Thyroid gland (tissue), 4 donors: ENCODE measurements around the gene FOXP1. TPM values are rescaled to one million over a fixed set of nuclear protein-coding genes. Genes with fewer than 3 reads are reported as not detected.

Source experiments
- DNase-seq, 2 donors: peaks; one replicate each; pipeline ENCODE4 v3.0.0-alpha.2; 2019
- H3K27ac ChIP-seq, 3 donors: fragments of 200-600 bp; sonication (generic); 1 replicate in 2 of 3; 2 replicates in 1 of 3; pipeline ENCODE4 v1.5.1; 2016 to 2019; ENCODE audit warnings: mild to moderate bottlenecking in 1 of 3, moderate library complexity in 1 of 3
- H3K27me3 ChIP-seq: fragments of 200-600 bp; sonication (generic); one replicate; pipeline ENCODE4 v1.5.1; 2019
- H3K36me3 ChIP-seq, 2 donors: fragments of 200-600 bp; sonication (generic); one replicate each; pipeline ENCODE4 v1.5.1; 2016 to 2019
- H3K4me1 ChIP-seq, 2 donors: fragments of 200-600 bp; sonication (generic); one replicate each; pipeline ENCODE4 v1.5.1; 2017 to 2019
- H3K4me3 ChIP-seq, 3 donors: fragments of 200-600 bp; sonication (generic); replicated peaks in 1 of 3; 1 replicate in 2 of 3; 2 replicates in 1 of 3; pipeline ENCODE4 v1.5.1; 2016; ENCODE audit warnings: mild to moderate bottlenecking in 1 of 3
- H3K9me3 ChIP-seq: fragments of 200-600 bp; sonication (generic); one replicate; pipeline ENCODE4 v1.5.1; 2017
- CTCF ChIP-seq, 6 experiments: fragments of 200-600 bp in 3 of 6; fragments of 450-650 bp in 3 of 6; sonication (generic) in 3 of 6; IDR thresholded peaks; one replicate each; pipeline ENCODE4 v1.5.1; 2016 to 2019; ENCODE audit warnings: antibody characterized with exemption in 6 of 6, mild to moderate bottlenecking in 2 of 6, inconsistent platforms in 1 of 6, moderate library complexity in 1 of 6
- POLR2A ChIP-seq, 2 donors: fragments of 450-650 bp; IDR thresholded peaks; one replicate each; pipeline ENCODE4 v1.6.1; 2017; ENCODE audit warnings: antibody characterized with exemption in 2 of 2, mild to moderate bottlenecking in 2 of 2, moderate library complexity in 1 of 2
- WGBS, 2 donors: methylation state at CpG; one replicate each; pipeline ENCODE4 v1.1.5; 2017; 5-methylcytosine and 5-hydroxymethylcytosine counted together
- intact Hi-C: fragments of 100-400 bp; cut with DNase I; formaldehyde crosslinking; loops from one replicate; pipeline ENCODE4 v1.15.1; 2023
- total RNA-seq, 4 donors: library from RNA; depleted of rRNA; stranded (reverse); fragments of >200 nt; gene quantifications; one replicate each; pipeline ENCODE4 v1.2.3, GENCODE V29; 2016

The FOXP1 gene
- total RNA-seq, 4 donors from 2014 or later: 111 to 187 (median 141) TPM

DNA sequence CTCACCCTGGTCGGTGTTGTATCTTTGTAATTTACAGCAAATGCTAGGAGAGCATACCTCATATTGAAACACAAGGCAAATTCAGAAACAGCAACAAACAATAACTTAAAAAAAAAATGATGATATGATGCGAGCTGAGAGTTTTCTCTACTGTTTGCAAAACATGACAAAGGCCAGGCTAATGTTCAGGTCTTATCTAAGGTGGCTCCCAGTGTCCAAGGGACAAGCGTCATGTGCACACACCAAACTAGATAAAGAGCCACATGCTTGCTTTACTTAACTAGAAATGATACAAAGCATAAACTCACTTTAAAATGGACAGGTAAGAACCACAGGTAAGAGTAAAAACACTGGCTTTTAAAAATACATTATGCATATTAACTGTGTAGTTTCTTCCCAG, 375.9 kb downstream of the FOXP1 start:
- no peaks in the 10 kb centered on the region for H3K36me3 ChIP-seq
- no peak for TF ChIP-seq POLR2A (IDR thresholded peaks at IDR 0.05)
- no peak for TF ChIP-seq CTCF (IDR thresholded peaks at IDR 0.05)
- H3K4me3 ChIP-seq: no peak overlapping the region
- intact Hi-C loops: no loop called here
- WGBS, 2 donors: 96% methylated on average over 3 of the region's 3 CpGs
- H3K9me3 ChIP-seq: no peaks in the 10 kb centered on the region
- H3K27me3 ChIP-seq: no peaks in the 10 kb centered on the region
- DNase-seq: no peak
- peaks cover 10 to 28% of the 10 kb centered on the region in 2 donors for H3K4me1 ChIP-seq
- H3K27ac ChIP-seq: no peak overlapping the region

- intact Hi-C loops: no loop called here
- Histone ChIP-seq H3K9me3 (no peaks in the 10 kb centered on the region), H3K4me1 (peaks cover 10 to 39% of the 10 kb centered on the region in 2 donors), H3K4me3 (no peak overlapping the region), H3K36me3 (no peaks in the 10 kb centered on the region), H3K27ac (no peak overlapping the region), H3K27me3 (no peaks in the 10 kb centered on the region)
- no peak for DNase-seq
- no peak for TF ChIP-seq POLR2A (IDR thresholded peaks at IDR 0.05)
- no peak for TF ChIP-seq CTCF (IDR thresholded peaks at IDR 0.05)
- 88 to 92% methylated on average over 10 of the region's 10 CpGs for WGBS, 2 donors
Observed at GRCh38 chr3:71206305-71207165, 377.0 kb downstream of the FOXP1 start.

DNA sequence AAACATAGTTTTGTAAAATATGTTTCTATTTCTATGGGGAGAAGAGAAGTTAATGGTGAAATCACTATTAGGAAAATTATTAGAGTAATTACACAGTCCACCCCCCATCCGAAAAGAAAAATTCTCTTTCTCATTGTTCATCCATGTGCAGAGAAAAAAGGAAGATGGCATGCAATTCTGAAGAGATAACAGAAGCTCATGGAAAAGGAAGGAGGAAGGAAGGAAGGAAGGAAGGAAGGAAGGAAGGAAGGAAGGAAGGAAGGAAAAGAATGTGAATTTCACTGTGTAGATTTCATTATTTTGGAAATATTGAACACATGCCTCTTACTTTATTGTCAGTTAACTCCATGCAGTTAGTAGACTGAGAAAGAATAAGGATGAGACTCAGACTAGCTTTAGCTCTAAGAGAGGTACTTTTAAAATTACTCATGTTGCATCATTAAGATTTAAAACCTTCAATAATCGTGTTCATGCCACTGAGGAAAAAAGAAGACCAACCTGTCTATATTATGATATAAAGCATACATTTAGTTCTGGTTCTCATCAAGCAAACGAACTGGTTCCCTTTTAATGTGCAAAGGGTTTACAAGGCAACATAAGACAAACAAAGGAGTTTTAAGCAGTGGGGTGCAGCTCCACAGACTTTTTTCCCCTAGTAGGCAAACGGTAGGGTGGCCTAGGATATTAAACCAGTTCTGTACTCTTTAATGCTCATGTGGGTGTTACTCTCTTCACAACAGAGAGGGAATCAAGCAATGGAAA, 379.6 kb downstream of the FOXP1 start:
- Histone ChIP-seq H3K36me3 (no peaks in the 10 kb centered on the region), H3K9me3 (no peaks in the 10 kb centered on the region), H3K27ac (no peak overlapping the region), H3K4me1 (peaks cover 0 to 21% of the 10 kb centered on the region in 2 donors), H3K27me3 (no peaks in the 10 kb centered on the region), H3K4me3 (no peak overlapping the region)
- DNase-seq: no peak
- intact Hi-C loops: no loop called here
- TF ChIP-seq CTCF (IDR thresholded peaks at IDR 0.05) (no peak), POLR2A (IDR thresholded peaks at IDR 0.05) (no peak)
- 88 to 94% methylated on average over 4 of the region's 4 CpGs for WGBS, 2 donors

- no peak for TF ChIP-seq POLR2A (IDR thresholded peaks at IDR 0.05)
- TF ChIP-seq CTCF (IDR thresholded peaks at IDR 0.05): no peak
- Histone ChIP-seq H3K4me1 (peaks cover 0 to 13% of the 10 kb centered on the region in 2 donors), H3K27ac (no peak overlapping the region), H3K27me3 (no peaks in the 10 kb centered on the region), H3K9me3 (no peaks in the 10 kb centered on the region), H3K4me3 (no peak overlapping the region), H3K36me3 (no peaks in the 10 kb centered on the region)
- DNase-seq: no peak
- intact Hi-C loops: no loop called here
- WGBS, 2 donors: 76 to 83% methylated on average over 5 of the region's 5 CpGs
Observed at GRCh38 chr3:71202848-71203533, 380.5 kb downstream of the FOXP1 start.
